OCI-LY3 (cell line): ENCODE measurements around the gene DIP2C.
A peak's percentile ranks its signal among the peaks of the same experiment; 100 is the strongest.

Experiments
- H2AFZ ChIP-seq: fragments of 200-600, 300-600 bp; shearing (Covaris generic); 2 replicates; pipeline ENCODE4 v1.6.0; 2014; ENCODE audit warnings: antibody characterized with exemption, low read depth, low read length
- H3K27ac ChIP-seq: fragments of 200-600, 300-600 bp; sonication (generic); 2 replicates; pipeline ENCODE4 v1.5.1; 2014; ENCODE audit warnings: mild to moderate bottlenecking, low read length, moderate library complexity, mixed read lengths
- H3K27me3 ChIP-seq: fragments of 200-600, 300-600 bp; sonication (generic); 2 replicates; pipeline ENCODE4 v1.6.1; 2014; ENCODE audit warnings: low read depth, low read length, mixed read lengths
- H3K36me3 ChIP-seq: fragments of 200-600, 300-600 bp; sonication (generic); replicated peaks from 2 replicates; pipeline ENCODE3; 2014; ENCODE audit warnings: low read depth, low read length, mixed read lengths
- H3K4me1 ChIP-seq: fragments of 300-600, 200-600 bp; sonication (generic); 2 replicates; pipeline ENCODE4 v1.6.1; 2014; ENCODE audit warnings: low read length, mixed read lengths
- H3K4me2 ChIP-seq: fragments of 200-600, 300-600 bp; sonication (generic); 2 replicates; pipeline ENCODE4 v1.6.1; 2014; ENCODE audit warnings: low read length, mixed read lengths
- H3K4me3 ChIP-seq: fragments of 300-600, 200-600 bp; sonication (generic); 2 replicates; pipeline ENCODE4 v1.5.1; 2014; ENCODE audit warnings: antibody characterized with exemption, mild to moderate bottlenecking, low read length, moderate library complexity
- H3K79me2 ChIP-seq: fragments of 300-600, 200-600 bp; shearing (Covaris generic); 2 replicates; pipeline ENCODE4 v1.6.1; 2014; ENCODE audit warnings: mild to moderate bottlenecking, low read length, mixed read lengths
- H3K9ac ChIP-seq: fragments of 300-600, 200-600 bp; shearing (Covaris generic); 2 replicates; pipeline ENCODE4 v1.6.0; 2014; ENCODE audit warnings: mild to moderate bottlenecking, low read length, moderate library complexity
- H3K9me3 ChIP-seq: fragments of 200-600, 300-600 bp; shearing (Covaris generic); 2 replicates; pipeline ENCODE4 v1.6.1; 2014; ENCODE audit warnings: low read length, mixed read lengths; ENCODE audit not compliant: insufficient read depth
- H4K20me1 ChIP-seq: fragments of 200-600, 300-600 bp; sonication (generic); 2 replicates; pipeline ENCODE4 v1.6.1; 2016; ENCODE audit warnings: low read length, mixed read lengths; ENCODE audit not compliant: insufficient read depth
- EZH2phosphoT487 ChIP-seq: fragments of 200-600 bp; shearing (Covaris generic); IDR thresholded peaks from 2 replicates; pipeline ENCODE4 v1.6.1; 2018; ENCODE audit warnings: antibody characterized with exemption, mixed run types, low read depth
- TF ChIP-seq, protein P1 (sequence below): fragments of 200-600, 300-600 bp; sonication (generic); IDR thresholded peaks from 2 replicates; pipeline ENCODE4 v1.5.1; 2014; ENCODE audit warnings: antibody characterized with exemption, low read length, low read depth

DIP2C gene

DNA sequence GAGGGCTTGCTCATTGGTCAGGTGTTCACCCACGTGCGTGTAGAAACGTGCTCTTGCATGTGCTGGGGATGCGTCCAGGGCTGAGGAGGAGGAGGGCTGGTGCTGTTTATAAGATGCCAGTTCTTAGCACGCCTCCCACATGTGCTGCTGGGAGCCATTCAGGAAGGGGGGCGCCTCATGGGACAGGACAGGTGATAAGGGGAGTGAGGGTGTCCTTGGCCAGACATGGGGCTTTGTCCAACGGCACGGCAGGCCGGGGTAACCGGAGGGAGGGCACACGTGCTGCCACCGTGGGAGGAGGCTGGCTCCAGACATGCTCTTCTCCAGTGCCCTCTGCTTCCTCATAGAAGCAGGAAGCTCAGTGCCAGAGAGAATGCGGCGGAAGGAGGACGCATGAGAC, 404.3 kb downstream of the DIP2C start:
- no peak overlapping the region for H2AFZ ChIP-seq
- no peak overlapping the region for H3K4me2 ChIP-seq
- H3K27ac ChIP-seq, result no peak overlapping the region
- no peak overlapping the region for H3K4me3 ChIP-seq
- H3K9ac ChIP-seq, result no peak overlapping the region
- H3K27me3 ChIP-seq, result no peaks in the 10 kb centered on the region
- H3K9me3 ChIP-seq, result no peaks in the 10 kb centered on the region
- peaks cover 29% of the 10 kb centered on the region for H3K4me1 ChIP-seq
- H3K79me2 ChIP-seq, result no peaks in the 10 kb centered on the region
- H4K20me1 ChIP-seq, result no peaks in the 10 kb centered on the region
- H3K36me3 ChIP-seq, result no peaks in the 10 kb centered on the region
- TF ChIP-seq EZH2phosphoT487, result no peak
- TF ChIP-seq, protein P1, sequence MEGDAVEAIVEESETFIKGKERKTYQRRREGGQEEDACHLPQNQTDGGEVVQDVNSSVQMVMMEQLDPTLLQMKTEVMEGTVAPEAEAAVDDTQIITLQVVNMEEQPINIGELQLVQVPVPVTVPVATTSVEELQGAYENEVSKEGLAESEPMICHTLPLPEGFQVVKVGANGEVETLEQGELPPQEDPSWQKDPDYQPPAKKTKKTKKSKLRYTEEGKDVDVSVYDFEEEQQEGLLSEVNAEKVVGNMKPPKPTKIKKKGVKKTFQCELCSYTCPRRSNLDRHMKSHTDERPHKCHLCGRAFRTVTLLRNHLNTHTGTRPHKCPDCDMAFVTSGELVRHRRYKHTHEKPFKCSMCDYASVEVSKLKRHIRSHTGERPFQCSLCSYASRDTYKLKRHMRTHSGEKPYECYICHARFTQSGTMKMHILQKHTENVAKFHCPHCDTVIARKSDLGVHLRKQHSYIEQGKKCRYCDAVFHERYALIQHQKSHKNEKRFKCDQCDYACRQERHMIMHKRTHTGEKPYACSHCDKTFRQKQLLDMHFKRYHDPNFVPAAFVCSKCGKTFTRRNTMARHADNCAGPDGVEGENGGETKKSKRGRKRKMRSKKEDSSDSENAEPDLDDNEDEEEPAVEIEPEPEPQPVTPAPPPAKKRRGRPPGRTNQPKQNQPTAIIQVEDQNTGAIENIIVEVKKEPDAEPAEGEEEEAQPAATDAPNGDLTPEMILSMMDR, result no peak

DNA sequence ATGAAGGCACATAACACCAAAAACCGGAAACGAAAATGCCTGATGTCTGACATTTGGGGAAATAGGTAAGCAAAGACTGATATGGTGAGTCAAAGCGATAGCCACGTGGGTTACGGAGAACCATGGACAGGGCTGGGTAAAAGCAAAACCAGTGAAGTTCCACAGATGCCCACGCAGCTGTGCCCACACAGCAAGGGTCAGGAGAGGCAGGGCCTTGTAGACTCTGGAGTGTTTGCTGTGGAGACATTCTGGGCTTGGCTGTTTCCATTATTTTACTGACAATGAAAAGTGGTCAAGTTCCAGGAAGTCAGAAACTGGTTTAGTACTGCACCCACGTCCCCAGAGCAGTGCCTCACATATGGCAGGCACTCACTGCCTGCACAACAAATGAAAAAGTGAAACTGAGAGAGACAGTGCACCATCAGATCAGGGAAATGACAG, 405.5 kb downstream of the DIP2C start:
- peak overlapping the region; percentile 57 for H3K4me3 ChIP-seq
- H3K9ac ChIP-seq, result peak overlapping the region; percentile 29; the same call in 1 of the 2 replicates
- no peaks in the 10 kb centered on the region for H4K20me1 ChIP-seq
- H3K36me3 ChIP-seq, result no peaks in the 10 kb centered on the region
- no peaks in the 10 kb centered on the region for H3K27me3 ChIP-seq
- peak overlapping the region; percentile 70 for H3K4me2 ChIP-seq
- H2AFZ ChIP-seq, result no peak overlapping the region
- H3K79me2 ChIP-seq, result no peaks in the 10 kb centered on the region
- H3K4me1 ChIP-seq, result peaks cover 29% of the 10 kb centered on the region
- H3K9me3 ChIP-seq, result no peaks in the 10 kb centered on the region
- no peak for TF ChIP-seq EZH2phosphoT487
- TF ChIP-seq, protein P1, result peak; percentile 36
- H3K27ac ChIP-seq, result peak overlapping the region; percentile 74

DNA sequence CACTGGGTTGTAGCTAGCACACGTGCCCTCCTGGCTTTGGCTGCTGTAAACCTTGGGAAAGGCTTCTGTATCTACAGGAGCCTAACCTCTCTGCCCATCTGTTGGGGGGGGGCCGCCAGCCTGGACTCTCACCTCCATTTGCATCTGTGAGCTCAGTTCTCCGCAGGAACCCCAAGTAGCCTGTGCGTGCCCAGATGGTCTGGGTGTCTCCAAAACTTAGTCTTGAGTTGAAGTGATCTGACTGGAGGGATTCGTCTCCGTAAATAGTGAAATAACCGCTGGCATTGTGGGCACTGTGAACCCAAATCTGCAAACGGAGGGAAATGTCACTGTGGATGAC, 406.4 kb downstream of the DIP2C start:
- peak overlapping the region; percentile 20; the same call in 1 of the 2 replicates for H3K9ac ChIP-seq
- H4K20me1 ChIP-seq, result no peaks in the 10 kb centered on the region
- no peak overlapping the region for H3K4me3 ChIP-seq
- peak overlapping the region; percentile 74 for H3K27ac ChIP-seq
- peak overlapping the region; percentile 70 for H3K4me2 ChIP-seq
- H2AFZ ChIP-seq, result no peak overlapping the region
- peaks cover 29% of the 10 kb centered on the region for H3K4me1 ChIP-seq
- no peaks in the 10 kb centered on the region for H3K79me2 ChIP-seq
- TF ChIP-seq, protein P1, result no peak
- no peak for TF ChIP-seq EZH2phosphoT487
- H3K27me3 ChIP-seq, result no peaks in the 10 kb centered on the region
- no peaks in the 10 kb centered on the region for H3K9me3 ChIP-seq
- H3K36me3 ChIP-seq, result no peaks in the 10 kb centered on the region

DNA sequence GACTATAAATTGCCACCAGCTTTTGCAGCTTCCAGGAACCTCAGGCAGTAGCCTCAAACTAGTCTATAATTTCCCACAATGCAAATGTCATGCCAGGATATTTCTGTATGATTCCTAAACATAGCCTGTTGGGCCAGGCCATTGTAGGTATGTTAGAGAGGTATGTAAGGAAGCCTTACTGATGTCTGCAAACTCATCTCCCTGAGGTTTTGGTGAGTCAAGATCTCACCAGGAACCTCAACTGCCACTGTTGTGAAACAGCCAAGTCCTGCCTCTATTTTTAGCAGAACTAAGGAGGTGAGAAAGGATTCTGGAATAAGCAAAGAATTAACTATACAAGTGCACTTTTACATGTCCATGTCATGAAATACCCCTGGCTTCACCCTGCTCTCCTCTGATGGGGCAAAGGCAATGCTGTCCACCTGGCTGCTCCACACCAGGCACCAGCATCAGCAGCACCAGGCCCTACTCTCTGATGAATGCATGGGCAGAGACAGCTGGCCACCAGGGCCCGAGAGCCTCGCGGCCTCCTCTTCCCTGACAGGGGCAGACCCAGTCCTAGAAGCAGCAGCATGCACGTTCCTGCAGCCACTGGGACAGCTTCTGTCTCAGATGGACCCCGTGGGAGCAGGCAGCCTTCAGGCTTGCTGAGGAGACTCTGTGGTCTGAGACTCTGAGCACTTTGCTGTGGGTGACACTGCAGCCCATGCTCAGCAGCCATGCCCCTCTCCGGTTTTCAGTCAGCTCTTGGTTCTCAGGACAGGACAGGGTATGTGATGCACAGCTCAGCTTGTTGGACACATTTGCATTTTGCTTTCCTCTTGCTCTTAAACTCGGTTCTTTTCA, 407.0 kb downstream of the DIP2C start:
- TF ChIP-seq EZH2phosphoT487, result no peak
- TF ChIP-seq, protein P1, result no peak
- Histone ChIP-seq H3K4me2 (peak overlapping the region; percentile 70), H3K9me3 (no peaks in the 10 kb centered on the region), H4K20me1 (no peaks in the 10 kb centered on the region), H2AFZ (no peak overlapping the region), H3K9ac (no peak overlapping the region), H3K27me3 (no peaks in the 10 kb centered on the region), H3K79me2 (no peaks in the 10 kb centered on the region), H3K36me3 (no peaks in the 10 kb centered on the region), H3K27ac (no peak overlapping the region), H3K4me3 (no peak overlapping the region), H3K4me1 (peaks cover 29% of the 10 kb centered on the region)
